SK-N-SH treated with all-trans-retinoic acid at 6 μM for 48 hours (cell line): ENCODE measurements around the gene RASGRF2.

Experiments
- ATAC-seq: fragments of 200-7000 bp; cut with Tn5 transposase; 3 replicates; pipeline ENCODE4 v1.9.1; 2020; ENCODE audit warnings: mild to moderate bottlenecking, moderate library complexity
- ARNTL ChIP-seq: fragments of 450-650 bp; formaldehyde crosslinking; IDR thresholded peaks from 2 replicates; pipeline ENCODE4 v1.5.0; 2020; ENCODE audit warnings: low read depth, mild to moderate bottlenecking, moderate library complexity, borderline replicate concordance
- BACH2 ChIP-seq: fragments of 250-450 bp; sonication (Bioruptor Pico); IDR thresholded peaks from 2 replicates; pipeline ENCODE4 v1.9.0; 2021; ENCODE audit warnings: mild to moderate bottlenecking, borderline replicate concordance
- CREB5 ChIP-seq: fragments of 250-450 bp; sonication (Bioruptor Pico); IDR thresholded peaks from 2 replicates; pipeline ENCODE4 v1.5.1; 2020; ENCODE audit warnings: low read depth, mild to moderate bottlenecking, moderate library complexity
- CSDC2 ChIP-seq: fragments of 250-450 bp; sonication (Bioruptor Pico); IDR thresholded peaks from 2 replicates; pipeline ENCODE4 v1.5.0; 2020; ENCODE audit warnings: mild to moderate bottlenecking, moderate library complexity
- CSRNP3 ChIP-seq: fragments of 250-450 bp; sonication (Bioruptor Pico); IDR thresholded peaks from 2 replicates; pipeline ENCODE4 v1.5.1; 2021; ENCODE audit warnings: mild to moderate bottlenecking, moderate library complexity
- ESRRG ChIP-seq: fragments of 250-450 bp; sonication (Bioruptor Pico); IDR thresholded peaks from 2 replicates; pipeline ENCODE4 v1.6.1; 2021; ENCODE audit warnings: mild to moderate bottlenecking
- GLIS3 ChIP-seq: fragments of 250-450 bp; sonication (Bioruptor Pico); IDR thresholded peaks from 2 replicates; pipeline ENCODE4 v1.5.0; 2020; ENCODE audit warnings: mild to moderate bottlenecking, moderate library complexity
- ISL1 ChIP-seq: fragments of 250-450 bp; sonication (Bioruptor Pico); IDR thresholded peaks from 2 replicates; pipeline ENCODE4 v2.1.2; 2022; ENCODE audit warnings: mild to moderate bottlenecking, moderate library complexity
- OSR1 ChIP-seq: fragments of 250-450 bp; sonication (Bioruptor Pico); IDR thresholded peaks from 2 replicates; pipeline ENCODE4 v1.8.0; 2022; ENCODE audit warnings: moderate library complexity, mild to moderate bottlenecking, inconsistent platforms
- PPARA ChIP-seq: fragments of 250-450 bp; sonication (Bioruptor Pico); IDR thresholded peaks from 2 replicates; pipeline ENCODE4 v1.5.0; 2020; ENCODE audit warnings: mild to moderate bottlenecking, borderline replicate concordance
- SNAI2 ChIP-seq: fragments of 250-450 bp; sonication (Bioruptor Pico); IDR thresholded peaks from 2 replicates; pipeline ENCODE4 v1.5.0; 2020; ENCODE audit warnings: mild to moderate bottlenecking, moderate library complexity
- TCF4 ChIP-seq: fragments of 250-450 bp; sonication (Bioruptor Pico); IDR thresholded peaks from 2 replicates; pipeline ENCODE4 v1.8.0; 2021; ENCODE audit warnings: mild to moderate bottlenecking, moderate library complexity, borderline replicate concordance
- ZC3H10 ChIP-seq: fragments of 250-450 bp; sonication (Bioruptor Pico); IDR thresholded peaks from 2 replicates; pipeline ENCODE4 v1.5.1; 2021; ENCODE audit warnings: mild to moderate bottlenecking, moderate library complexity
- ZFP3 ChIP-seq: fragments of 250-450 bp; sonication (Bioruptor Pico); IDR thresholded peaks from 2 replicates; pipeline ENCODE4 v1.5.0; 2020; ENCODE audit warnings: mild to moderate bottlenecking, moderate library complexity
- ZFP30 ChIP-seq: fragments of 450-650 bp; formaldehyde crosslinking; IDR thresholded peaks from 2 replicates; pipeline ENCODE4 v1.5.0; 2022; ENCODE audit warnings: mild to moderate bottlenecking, moderate library complexity
- ZNF565 ChIP-seq: fragments of 450-650 bp; formaldehyde crosslinking; conservative IDR thresholded peaks from 2 replicates; pipeline ENCODE4 v1.5.0; 2020; ENCODE audit warnings: low read depth, mild to moderate bottlenecking, moderate library complexity
- ZNF8 ChIP-seq: fragments of 450-650 bp; formaldehyde crosslinking; IDR thresholded peaks from 2 replicates; pipeline ENCODE4 v1.5.0; 2020; ENCODE audit warnings: mild to moderate bottlenecking, moderate library complexity
- TF ChIP-seq, protein P1 (sequence below): fragments of 250-450 bp; sonication (Bioruptor Pico); IDR thresholded peaks from 2 replicates; pipeline ENCODE4 v1.5.0; 2020; ENCODE audit warnings: mild to moderate bottlenecking, moderate library complexity
- TF ChIP-seq, protein P2 (sequence below): fragments of 250-450 bp; sonication (Bioruptor Pico); IDR thresholded peaks from 2 replicates; pipeline ENCODE4 v1.8.0; 2021; ENCODE audit warnings: low read depth, mild to moderate bottlenecking, moderate library complexity, borderline replicate concordance
- TF ChIP-seq, protein P3 (sequence below): fragments of 250-450 bp; sonication (Bioruptor Pico); IDR thresholded peaks from 2 replicates; pipeline ENCODE4 v1.8.0; 2020; ENCODE audit warnings: mild to moderate bottlenecking, moderate library complexity, borderline replicate concordance

RASGRF2 gene

DNA sequence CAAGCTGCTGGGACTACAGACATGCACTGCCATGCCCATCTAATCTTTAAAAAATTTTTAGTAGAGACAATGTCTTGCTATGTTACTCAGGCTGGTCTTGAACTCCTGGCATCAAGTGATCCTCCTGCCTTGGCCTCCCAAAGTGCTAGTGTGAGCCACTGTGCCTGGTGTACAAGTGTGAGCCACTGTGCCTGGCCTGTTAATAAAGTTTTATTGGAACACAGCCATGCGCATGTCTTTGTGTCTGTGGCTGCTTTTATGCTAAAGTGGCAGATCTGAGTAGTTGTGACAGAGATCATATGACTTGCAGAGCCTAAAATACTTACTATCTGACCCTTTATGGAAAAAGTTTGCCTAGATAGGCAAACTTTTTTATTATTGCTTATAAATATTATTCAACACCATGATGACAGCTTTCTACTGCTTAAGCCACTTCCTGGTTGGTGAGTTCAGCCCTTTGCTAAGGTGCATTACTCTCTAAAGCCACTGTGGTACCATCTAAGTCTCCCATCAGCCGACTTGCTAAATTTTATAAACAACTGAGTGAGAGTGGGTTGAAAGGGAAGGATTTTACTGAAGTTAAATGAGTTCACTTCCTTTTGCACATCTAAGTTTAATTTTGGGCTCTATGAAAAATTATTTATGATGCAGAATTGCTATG is 133.5 kb downstream of the RASGRF2 start (continued):
- TF ChIP-seq CSRNP3 (CRISPR knock-in tag), result no peak
- TF ChIP-seq ZFP30 (CRISPR knock-in tag), result no peak
- TF ChIP-seq ARNTL (CRISPR knock-in tag), result no peak
- TF ChIP-seq SNAI2 (CRISPR knock-in tag), result no peak

- TF ChIP-seq ZNF8 (CRISPR knock-in tag), result no peak
- no peak for TF ChIP-seq ISL1
- TF ChIP-seq, protein P1, sequence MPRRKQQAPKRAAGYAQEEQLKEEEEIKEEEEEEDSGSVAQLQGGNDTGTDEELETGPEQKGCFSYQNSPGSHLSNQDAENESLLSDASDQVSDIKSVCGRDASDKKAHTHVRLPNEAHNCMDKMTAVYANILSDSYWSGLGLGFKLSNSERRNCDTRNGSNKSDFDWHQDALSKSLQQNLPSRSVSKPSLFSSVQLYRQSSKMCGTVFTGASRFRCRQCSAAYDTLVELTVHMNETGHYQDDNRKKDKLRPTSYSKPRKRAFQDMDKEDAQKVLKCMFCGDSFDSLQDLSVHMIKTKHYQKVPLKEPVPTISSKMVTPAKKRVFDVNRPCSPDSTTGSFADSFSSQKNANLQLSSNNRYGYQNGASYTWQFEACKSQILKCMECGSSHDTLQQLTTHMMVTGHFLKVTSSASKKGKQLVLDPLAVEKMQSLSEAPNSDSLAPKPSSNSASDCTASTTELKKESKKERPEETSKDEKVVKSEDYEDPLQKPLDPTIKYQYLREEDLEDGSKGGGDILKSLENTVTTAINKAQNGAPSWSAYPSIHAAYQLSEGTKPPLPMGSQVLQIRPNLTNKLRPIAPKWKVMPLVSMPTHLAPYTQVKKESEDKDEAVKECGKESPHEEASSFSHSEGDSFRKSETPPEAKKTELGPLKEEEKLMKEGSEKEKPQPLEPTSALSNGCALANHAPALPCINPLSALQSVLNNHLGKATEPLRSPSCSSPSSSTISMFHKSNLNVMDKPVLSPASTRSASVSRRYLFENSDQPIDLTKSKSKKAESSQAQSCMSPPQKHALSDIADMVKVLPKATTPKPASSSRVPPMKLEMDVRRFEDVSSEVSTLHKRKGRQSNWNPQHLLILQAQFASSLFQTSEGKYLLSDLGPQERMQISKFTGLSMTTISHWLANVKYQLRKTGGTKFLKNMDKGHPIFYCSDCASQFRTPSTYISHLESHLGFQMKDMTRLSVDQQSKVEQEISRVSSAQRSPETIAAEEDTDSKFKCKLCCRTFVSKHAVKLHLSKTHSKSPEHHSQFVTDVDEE (CRISPR knock-in tag), result no peak
- TF ChIP-seq CREB5 (CRISPR knock-in tag), result no peak
- TF ChIP-seq PPARA (CRISPR knock-in tag), result no peak
- no peak for TF ChIP-seq ZC3H10
- no peak for TF ChIP-seq ZFP30 (CRISPR knock-in tag)
- no peak for TF ChIP-seq ESRRG
- no peak for TF ChIP-seq ZFP3 (CRISPR knock-in tag)
- TF ChIP-seq ZNF565 (CRISPR knock-in tag), result no peak
Measured at GRCh38 chr5:81095835-81096234, 135.7 kb downstream of the RASGRF2 start.

GRCh38 chr5:81097713-81098112 is 137.6 kb downstream of the RASGRF2 start:
- TF ChIP-seq, protein P2, sequence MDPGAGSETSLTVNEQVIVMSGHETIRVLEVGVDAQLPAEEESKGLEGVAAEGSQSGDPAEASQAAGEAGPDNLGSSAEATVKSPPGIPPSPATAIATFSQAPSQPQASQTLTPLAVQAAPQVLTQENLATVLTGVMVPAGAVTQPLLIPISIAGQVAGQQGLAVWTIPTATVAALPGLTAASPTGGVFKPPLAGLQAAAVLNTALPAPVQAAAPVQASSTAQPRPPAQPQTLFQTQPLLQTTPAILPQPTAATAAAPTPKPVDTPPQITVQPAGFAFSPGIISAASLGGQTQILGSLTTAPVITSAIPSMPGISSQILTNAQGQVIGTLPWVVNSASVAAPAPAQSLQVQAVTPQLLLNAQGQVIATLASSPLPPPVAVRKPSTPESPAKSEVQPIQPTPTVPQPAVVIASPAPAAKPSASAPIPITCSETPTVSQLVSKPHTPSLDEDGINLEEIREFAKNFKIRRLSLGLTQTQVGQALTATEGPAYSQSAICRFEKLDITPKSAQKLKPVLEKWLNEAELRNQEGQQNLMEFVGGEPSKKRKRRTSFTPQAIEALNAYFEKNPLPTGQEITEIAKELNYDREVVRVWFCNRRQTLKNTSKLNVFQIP (CRISPR knock-in tag), result no peak
- TF ChIP-seq PPARA (CRISPR knock-in tag), result no peak
- TF ChIP-seq TCF4, result no peak
- no peak for TF ChIP-seq OSR1
- TF ChIP-seq ZC3H10, result no peak
- TF ChIP-seq ISL1, result no peak
- TF ChIP-seq ZFP3 (CRISPR knock-in tag), result no peak
- no peak for TF ChIP-seq ESRRG
- TF ChIP-seq BACH2 (CRISPR knock-in tag), result no peak
- no peak for TF ChIP-seq ZFP30 (CRISPR knock-in tag)
- no peak for TF ChIP-seq CSDC2 (CRISPR knock-in tag)
- TF ChIP-seq ZNF565 (CRISPR knock-in tag), result no peak
- no peak for TF ChIP-seq GLIS3 (CRISPR knock-in tag)
- TF ChIP-seq CREB5 (CRISPR knock-in tag), result no peak
- TF ChIP-seq CSRNP3 (CRISPR knock-in tag), result no peak
- TF ChIP-seq, protein P3, sequence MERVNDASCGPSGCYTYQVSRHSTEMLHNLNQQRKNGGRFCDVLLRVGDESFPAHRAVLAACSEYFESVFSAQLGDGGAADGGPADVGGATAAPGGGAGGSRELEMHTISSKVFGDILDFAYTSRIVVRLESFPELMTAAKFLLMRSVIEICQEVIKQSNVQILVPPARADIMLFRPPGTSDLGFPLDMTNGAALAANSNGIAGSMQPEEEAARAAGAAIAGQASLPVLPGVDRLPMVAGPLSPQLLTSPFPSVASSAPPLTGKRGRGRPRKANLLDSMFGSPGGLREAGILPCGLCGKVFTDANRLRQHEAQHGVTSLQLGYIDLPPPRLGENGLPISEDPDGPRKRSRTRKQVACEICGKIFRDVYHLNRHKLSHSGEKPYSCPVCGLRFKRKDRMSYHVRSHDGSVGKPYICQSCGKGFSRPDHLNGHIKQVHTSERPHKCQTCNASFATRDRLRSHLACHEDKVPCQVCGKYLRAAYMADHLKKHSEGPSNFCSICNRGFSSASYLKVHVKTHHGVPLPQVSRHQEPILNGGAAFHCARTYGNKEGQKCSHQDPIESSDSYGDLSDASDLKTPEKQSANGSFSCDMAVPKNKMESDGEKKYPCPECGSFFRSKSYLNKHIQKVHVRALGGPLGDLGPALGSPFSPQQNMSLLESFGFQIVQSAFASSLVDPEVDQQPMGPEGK (CRISPR knock-in tag), result no peak
- ATAC-seq, result no peak

More at GRCh38 chr5:81095835-81096234, 135.7 kb downstream of the RASGRF2 start:
- ATAC-seq, result no peak
